OCI-LY1 (cell line): ENCODE measurements around the gene MCCD1.
A peak's percentile ranks its signal among the peaks of the same experiment; 100 is the strongest.

Source experiments
- H2AFZ ChIP-seq: fragments of 200-600 bp; sonication (generic), shearing (Covaris generic); 2 replicates; pipeline ENCODE4 v1.6.0; 2014; ENCODE audit warnings: antibody characterized with exemption, mild to moderate bottlenecking, low read length
- H3F3A ChIP-seq: fragments of 200-600 bp; sonication (generic), shearing (Covaris generic); 2 replicates; pipeline ENCODE4 v1.6.0; 2014; ENCODE audit warnings: mild to moderate bottlenecking, antibody characterized with exemption, low read length, moderate library complexity; ENCODE audit not compliant: insufficient read depth
- H3K27ac ChIP-seq: fragments of 200-600 bp; sonication (generic); 2 replicates; pipeline ENCODE4 v1.5.1; 2014; ENCODE audit warnings: low read length, mixed run types, mild to moderate bottlenecking, low read depth; ENCODE audit not compliant: poor library complexity, severe bottlenecking
- H3K27me3 ChIP-seq: fragments of 200-600 bp; sonication (generic); 2 replicates; pipeline ENCODE4 v1.6.0; 2014; ENCODE audit warnings: antibody characterized with exemption, mild to moderate bottlenecking, low read length, moderate library complexity; ENCODE audit not compliant: insufficient read depth
- H3K36me3 ChIP-seq: fragments of 200-600 bp; sonication (generic); 2 replicates; pipeline ENCODE4 v1.6.1; 2014; ENCODE audit warnings: mild to moderate bottlenecking, antibody characterized with exemption, low read length, moderate library complexity, mixed read lengths; ENCODE audit not compliant: insufficient read depth
- H3K4me1 ChIP-seq: fragments of 200-600 bp; sonication (generic); 2 replicates; pipeline ENCODE4 v1.5.1; 2014; ENCODE audit warnings: mild to moderate bottlenecking, low read length, moderate library complexity; ENCODE audit not compliant: insufficient read depth, severe bottlenecking
- H3K4me2 ChIP-seq: fragments of 200-600 bp; sonication (generic), shearing (Covaris generic); 2 replicates; pipeline ENCODE4 v1.6.1; 2014; ENCODE audit warnings: low read length
- H3K4me3 ChIP-seq: fragments of 200-600 bp; sonication (generic); 2 replicates; pipeline ENCODE4 v1.5.1; 2014; ENCODE audit warnings: low read length, low read depth, mild to moderate bottlenecking, mixed read lengths; ENCODE audit not compliant: poor library complexity, severe bottlenecking
- H3K79me2 ChIP-seq: fragments of 200-600 bp; shearing (Covaris generic); 2 replicates; pipeline ENCODE4 v1.6.1; 2016; ENCODE audit warnings: mixed run types, low read length, mixed read lengths; ENCODE audit not compliant: insufficient read depth
- H3K9ac ChIP-seq: fragments of 200-600 bp; sonication (generic), shearing (Covaris generic); 2 replicates; pipeline ENCODE4 v1.6.1; 2014; ENCODE audit warnings: mild to moderate bottlenecking, low read length, mixed read lengths
- H3K9me2 ChIP-seq: fragments of 200-600 bp; sonication (generic), shearing (Covaris generic); 2 replicates; pipeline ENCODE4 v1.6.1; 2014; ENCODE audit warnings: low read depth, mild to moderate bottlenecking, low read length, mixed read lengths
- H3K9me3 ChIP-seq: fragments of 200-600 bp; shearing (Covaris generic); 2 replicates; pipeline ENCODE4 v1.6.1; 2014; ENCODE audit warnings: low read length, mixed read lengths
- H4K20me1 ChIP-seq: fragments of 200-600 bp; sonication (generic), shearing (Covaris generic); 2 replicates; pipeline ENCODE4 v1.6.0; 2016; ENCODE audit warnings: mild to moderate bottlenecking, low read length; ENCODE audit not compliant: insufficient read depth
- EZH2 ChIP-seq: fragments of 200-600 bp; sonication (generic), shearing (Covaris generic); IDR thresholded peaks from 2 replicates; pipeline ENCODE4 v1.8.0; 2017; ENCODE audit warnings: borderline replicate concordance, mixed run types, mild to moderate bottlenecking, antibody characterized with exemption, low read length, moderate library complexity, mixed read lengths
- TF ChIP-seq, protein P1 (sequence below): fragments of 200-600 bp; sonication (generic), shearing (Covaris generic); IDR thresholded peaks from 2 replicates; pipeline ENCODE4 v1.5.1; 2017; ENCODE audit warnings: mild to moderate bottlenecking, antibody characterized with exemption, low read length, moderate library complexity, mixed read lengths

The MCCD1 gene

DNA sequence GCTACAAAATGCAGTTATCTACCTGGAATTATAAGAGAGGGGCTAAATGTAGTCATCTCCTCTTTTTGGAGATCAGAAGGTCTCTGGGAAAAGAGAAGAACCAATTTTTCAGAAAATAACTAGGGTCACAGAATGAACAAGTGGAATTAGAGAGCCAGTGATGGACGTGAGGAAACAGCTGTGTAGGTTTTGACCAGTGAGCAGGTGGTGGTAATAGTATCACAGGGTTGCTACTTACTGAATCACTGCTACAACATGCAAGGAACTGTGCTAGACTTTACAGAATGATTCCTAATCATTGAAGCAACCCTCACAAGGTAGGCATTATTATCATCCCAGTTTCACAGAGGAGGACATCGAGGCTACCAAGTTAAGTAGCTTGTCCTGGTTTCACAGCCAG lies 15.9 kb downstream of the MCCD1 start:
- H3K4me3 ChIP-seq: peak overlapping the region; percentile 64
- H3K9me3 ChIP-seq: no peaks in the 10 kb centered on the region
- no peaks in the 10 kb centered on the region for H3F3A ChIP-seq
- peaks cover 70% of the 10 kb centered on the region for H3K4me1 ChIP-seq
- peak overlapping the region; percentile 92; the same call in 1 of the 2 replicates for H3K4me2 ChIP-seq
- H3K9me2 ChIP-seq: no peaks in the 10 kb centered on the region
- H3K27ac ChIP-seq: peak overlapping the region; percentile 47
- H4K20me1 ChIP-seq: no peaks in the 10 kb centered on the region
- TF ChIP-seq, protein P1, sequence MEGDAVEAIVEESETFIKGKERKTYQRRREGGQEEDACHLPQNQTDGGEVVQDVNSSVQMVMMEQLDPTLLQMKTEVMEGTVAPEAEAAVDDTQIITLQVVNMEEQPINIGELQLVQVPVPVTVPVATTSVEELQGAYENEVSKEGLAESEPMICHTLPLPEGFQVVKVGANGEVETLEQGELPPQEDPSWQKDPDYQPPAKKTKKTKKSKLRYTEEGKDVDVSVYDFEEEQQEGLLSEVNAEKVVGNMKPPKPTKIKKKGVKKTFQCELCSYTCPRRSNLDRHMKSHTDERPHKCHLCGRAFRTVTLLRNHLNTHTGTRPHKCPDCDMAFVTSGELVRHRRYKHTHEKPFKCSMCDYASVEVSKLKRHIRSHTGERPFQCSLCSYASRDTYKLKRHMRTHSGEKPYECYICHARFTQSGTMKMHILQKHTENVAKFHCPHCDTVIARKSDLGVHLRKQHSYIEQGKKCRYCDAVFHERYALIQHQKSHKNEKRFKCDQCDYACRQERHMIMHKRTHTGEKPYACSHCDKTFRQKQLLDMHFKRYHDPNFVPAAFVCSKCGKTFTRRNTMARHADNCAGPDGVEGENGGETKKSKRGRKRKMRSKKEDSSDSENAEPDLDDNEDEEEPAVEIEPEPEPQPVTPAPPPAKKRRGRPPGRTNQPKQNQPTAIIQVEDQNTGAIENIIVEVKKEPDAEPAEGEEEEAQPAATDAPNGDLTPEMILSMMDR: no peak
- TF ChIP-seq EZH2: no peak
- no peak overlapping the region for H2AFZ ChIP-seq
- no peaks in the 10 kb centered on the region for H3K27me3 ChIP-seq
- H3K9ac ChIP-seq: no peak overlapping the region; the same call in 1 of the 2 replicates
- peaks cover 21% of the 10 kb centered on the region for H3K79me2 ChIP-seq
- peaks cover 21% of the 10 kb centered on the region for H3K36me3 ChIP-seq

DNA sequence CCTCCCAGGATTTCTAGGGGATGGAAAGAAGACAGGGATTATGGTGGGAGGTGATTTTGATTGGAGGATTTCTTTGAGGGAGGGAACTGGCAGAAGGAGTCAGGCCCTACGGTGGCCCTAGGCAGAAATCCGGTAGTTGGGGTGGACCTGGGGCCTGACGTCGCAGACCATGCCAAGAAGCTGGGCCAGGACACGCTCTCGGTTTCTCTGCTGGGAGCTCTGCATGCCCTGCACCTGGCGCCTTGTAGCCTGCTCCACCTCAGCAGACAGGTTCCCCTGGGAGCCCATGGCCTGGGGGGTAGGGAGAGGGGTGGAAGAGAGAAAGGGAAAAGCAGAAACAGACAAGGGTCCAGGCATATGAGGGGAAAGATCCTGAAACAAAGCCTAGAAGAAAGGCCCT lies 16.5 kb downstream of the MCCD1 start:
- Histone ChIP-seq H3K79me2 (peaks cover 15% of the 10 kb centered on the region), H3K27me3 (no peaks in the 10 kb centered on the region), H3K9ac (peak overlapping the region; percentile 65; the same call in 1 of the 2 replicates)

DNA sequence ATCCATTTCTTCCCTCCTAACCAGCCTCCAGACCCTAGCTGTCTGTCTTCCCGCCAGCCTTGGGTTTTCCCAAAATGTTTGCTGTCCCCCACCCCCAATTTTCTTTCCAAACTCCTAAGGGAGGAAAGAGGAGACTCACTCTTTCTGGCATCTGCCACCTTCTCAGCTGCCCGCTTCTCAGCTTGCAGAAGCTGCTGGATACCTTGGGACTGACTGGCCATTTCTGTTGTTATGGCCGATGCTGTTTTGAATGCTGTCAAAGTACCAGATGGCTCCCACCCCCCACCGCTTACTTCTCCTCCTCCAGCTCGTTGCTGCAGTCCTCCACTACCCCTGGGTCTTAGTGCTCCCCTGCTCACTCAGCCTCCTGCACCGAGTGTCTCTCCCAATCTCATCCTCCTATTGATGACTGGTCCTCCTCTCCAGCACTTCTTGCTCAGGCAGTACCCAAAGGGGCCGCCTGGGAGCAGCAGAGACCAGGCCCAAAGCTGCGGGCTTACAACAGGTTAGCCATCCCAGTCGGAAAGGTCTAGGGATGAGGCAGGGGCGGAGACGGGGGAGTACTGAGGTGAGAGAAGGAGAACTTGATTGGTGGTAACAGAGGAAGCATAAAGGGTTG lies 17.7 kb downstream of the MCCD1 start, which contains the start of gene ATP6V1G2:
TSS of gene ATP6V1G2 (minus strand) at position 270 of the 619 bp plus-strand sequence. CDS start at position 221, 49 bp downstream.
- H3K4me1 ChIP-seq: peaks cover 66% of the 10 kb centered on the region
- H3K4me3 ChIP-seq: peak within 1 kb of the TSS; percentile 64
- no peaks in the 10 kb centered on the region for H3K9me3 ChIP-seq
- H3K9ac ChIP-seq: peak within 1 kb of the TSS; percentile 77
- H3K4me2 ChIP-seq: peak within 1 kb of the TSS; percentile 92
- H3F3A ChIP-seq: no peaks in the 10 kb centered on the region
- no peaks in the 10 kb centered on the region for H4K20me1 ChIP-seq
- peak within 1 kb of the TSS; percentile 76 for H2AFZ ChIP-seq
- peak within 1 kb of the TSS; percentile 75 for H3K27ac ChIP-seq
- no peaks in the 10 kb centered on the region for H3K27me3 ChIP-seq
- H3K9me2 ChIP-seq: no peaks in the 10 kb centered on the region
- TF ChIP-seq, protein P1: peak; percentile 99
- no peak for TF ChIP-seq EZH2
- peaks cover 7% of the 10 kb centered on the region for H3K36me3 ChIP-seq
- peaks cover 3% of the 10 kb centered on the region for H3K79me2 ChIP-seq

More for the DNA sequence above, 16.5 kb downstream of the MCCD1 start:
- Histone ChIP-seq H3K4me2 (peak overlapping the region; percentile 92), H3K4me3 (peak overlapping the region; percentile 64), H3K27ac (peak overlapping the region; percentile 47), H2AFZ (no peak overlapping the region), H3K36me3 (peaks cover 17% of the 10 kb centered on the region), H3K9me3 (no peaks in the 10 kb centered on the region), H3F3A (no peaks in the 10 kb centered on the region), H3K9me2 (no peaks in the 10 kb centered on the region), H4K20me1 (no peaks in the 10 kb centered on the region), H3K4me1 (peaks cover 68% of the 10 kb centered on the region)
- TF ChIP-seq EZH2: no peak
- TF ChIP-seq, protein P1: no peak
